ENCODE results near the gene DNAL1.
A peak's percentile ranks its signal among the peaks of the same experiment; 100 is the strongest.
"Not testable (repeated sequence)": the region's sequence is repeated elsewhere in the genome, so short reads cannot be mapped to it uniquely, and the experiment has no call there.

Gene DNAL1

DNA sequence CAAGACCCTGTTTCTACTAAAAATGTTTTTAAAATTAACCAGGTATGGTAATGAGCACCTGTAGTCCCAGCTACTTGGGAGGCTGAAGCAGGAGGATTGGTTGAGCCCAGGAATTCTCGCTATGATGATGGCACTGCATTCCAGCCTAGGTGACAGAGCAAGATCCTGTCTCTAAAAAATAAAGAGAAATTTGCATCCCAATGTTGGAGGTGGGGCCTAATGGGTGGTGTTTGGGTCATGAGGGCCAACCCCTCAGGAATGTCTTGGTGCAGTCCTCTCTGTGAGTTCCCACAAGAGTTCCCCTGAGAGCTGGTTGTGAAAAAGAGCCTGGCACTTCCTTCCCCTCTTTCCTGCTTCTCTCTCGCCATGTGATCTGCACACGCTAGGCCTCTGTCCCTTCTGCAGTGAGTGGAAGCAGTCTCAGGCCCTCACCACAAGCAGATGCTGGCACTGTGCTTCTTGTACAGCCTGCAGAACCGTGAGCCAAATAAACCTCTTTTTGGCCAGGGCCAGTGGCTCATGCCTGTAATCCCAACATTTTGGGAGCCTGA, 21.2 kb upstream of the DNAL1 start:
- Histone ChIP-seq H3K4me3 (ENCODE audit: low read length) (no peak overlapping the region), H3K9ac (ENCODE audit: low read length) (no peak overlapping the region), H3K4me1 (ENCODE audit: control insufficient read depth, insufficient read depth, low read length) (no peaks in the 10 kb centered on the region), H3K27ac (ENCODE audit: low read depth, low read length) (no peak overlapping the region), H3K36me3 (ENCODE audit: control insufficient read depth, insufficient read depth, low read length) (no peaks in the 10 kb centered on the region), H3K27me3 (ENCODE audit: control insufficient read depth, insufficient read depth, low read length) (no peaks in the 10 kb centered on the region)

DNA sequence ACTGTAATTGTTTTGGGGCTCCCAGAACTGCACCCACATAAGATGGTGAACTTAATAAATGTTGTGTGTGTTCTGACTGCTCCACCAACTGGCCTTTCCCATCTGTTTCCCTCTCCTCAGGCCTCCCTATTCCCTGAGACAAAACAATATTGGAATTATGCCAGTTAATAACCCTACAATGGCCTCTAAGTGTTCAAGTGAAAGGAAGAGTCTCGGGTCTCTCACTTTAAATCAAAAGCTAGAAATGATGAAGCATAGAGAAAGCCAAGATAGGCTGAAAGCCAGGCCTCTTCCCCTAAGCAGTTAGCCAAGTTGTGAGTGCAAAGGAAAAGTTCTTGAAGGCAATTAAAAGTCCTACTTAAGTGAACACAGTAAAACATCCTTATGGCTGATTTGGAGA, 19.1 kb upstream of the DNAL1 start:
- Histone ChIP-seq H3K27me3 (ENCODE audit: control insufficient read depth, insufficient read depth, low read length) (no peaks in the 10 kb centered on the region), H3K27ac (ENCODE audit: low read depth, low read length) (no peak overlapping the region), H3K9ac (ENCODE audit: low read length) (no peak overlapping the region), H3K36me3 (ENCODE audit: control insufficient read depth, insufficient read depth, low read length) (no peaks in the 10 kb centered on the region), H3K4me1 (ENCODE audit: control insufficient read depth, insufficient read depth, low read length) (no peaks in the 10 kb centered on the region), H3K4me3 (ENCODE audit: low read length) (no peak overlapping the region)

DNA sequence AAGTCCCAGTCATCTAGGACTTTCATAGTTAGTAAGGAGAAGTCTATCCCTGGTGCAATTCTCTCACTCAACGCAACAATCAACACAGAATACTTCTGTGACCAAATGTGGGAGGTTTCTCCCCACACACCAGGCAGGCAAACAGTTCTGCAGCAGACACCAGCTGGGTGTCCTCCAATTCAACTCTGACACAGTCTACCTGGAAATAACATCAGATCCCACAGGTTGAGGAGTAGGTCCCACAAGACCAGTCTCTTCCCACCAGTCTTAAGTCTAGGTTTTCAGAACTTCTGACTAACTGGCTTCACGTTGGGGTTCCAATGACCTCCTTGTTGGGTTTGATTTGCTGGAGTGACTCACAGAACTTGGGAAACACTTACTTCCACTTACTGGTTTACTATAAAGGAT, 17.6 kb upstream of the DNAL1 start:
- Histone ChIP-seq H3K9ac (ENCODE audit: low read length) (no peak overlapping the region), H3K4me3 (ENCODE audit: low read length) (no peak overlapping the region), H3K4me1 (ENCODE audit: control insufficient read depth, insufficient read depth, low read length) (no peaks in the 10 kb centered on the region), H3K36me3 (ENCODE audit: control insufficient read depth, insufficient read depth, low read length) (no peaks in the 10 kb centered on the region), H3K27me3 (ENCODE audit: control insufficient read depth, insufficient read depth, low read length) (no peaks in the 10 kb centered on the region), H3K27ac (ENCODE audit: low read depth, low read length) (no peak overlapping the region)

GRCh38 chr14:73630009-73630780, 14.6 kb upstream of the DNAL1 start:
- H3K4me3 ChIP-seq (ENCODE audit: low read length): no peak overlapping the region
- H3K4me1 ChIP-seq (ENCODE audit: control insufficient read depth, insufficient read depth, low read length): no peaks in the 10 kb centered on the region
- H3K36me3 ChIP-seq (ENCODE audit: control insufficient read depth, insufficient read depth, low read length): no peaks in the 10 kb centered on the region
- no peak overlapping the region for H3K9ac ChIP-seq (ENCODE audit: low read length)
- no peak overlapping the region for H3K27ac ChIP-seq (ENCODE audit: low read depth, low read length)
- H3K27me3 ChIP-seq (ENCODE audit: control insufficient read depth, insufficient read depth, low read length): no peaks in the 10 kb centered on the region

DNA sequence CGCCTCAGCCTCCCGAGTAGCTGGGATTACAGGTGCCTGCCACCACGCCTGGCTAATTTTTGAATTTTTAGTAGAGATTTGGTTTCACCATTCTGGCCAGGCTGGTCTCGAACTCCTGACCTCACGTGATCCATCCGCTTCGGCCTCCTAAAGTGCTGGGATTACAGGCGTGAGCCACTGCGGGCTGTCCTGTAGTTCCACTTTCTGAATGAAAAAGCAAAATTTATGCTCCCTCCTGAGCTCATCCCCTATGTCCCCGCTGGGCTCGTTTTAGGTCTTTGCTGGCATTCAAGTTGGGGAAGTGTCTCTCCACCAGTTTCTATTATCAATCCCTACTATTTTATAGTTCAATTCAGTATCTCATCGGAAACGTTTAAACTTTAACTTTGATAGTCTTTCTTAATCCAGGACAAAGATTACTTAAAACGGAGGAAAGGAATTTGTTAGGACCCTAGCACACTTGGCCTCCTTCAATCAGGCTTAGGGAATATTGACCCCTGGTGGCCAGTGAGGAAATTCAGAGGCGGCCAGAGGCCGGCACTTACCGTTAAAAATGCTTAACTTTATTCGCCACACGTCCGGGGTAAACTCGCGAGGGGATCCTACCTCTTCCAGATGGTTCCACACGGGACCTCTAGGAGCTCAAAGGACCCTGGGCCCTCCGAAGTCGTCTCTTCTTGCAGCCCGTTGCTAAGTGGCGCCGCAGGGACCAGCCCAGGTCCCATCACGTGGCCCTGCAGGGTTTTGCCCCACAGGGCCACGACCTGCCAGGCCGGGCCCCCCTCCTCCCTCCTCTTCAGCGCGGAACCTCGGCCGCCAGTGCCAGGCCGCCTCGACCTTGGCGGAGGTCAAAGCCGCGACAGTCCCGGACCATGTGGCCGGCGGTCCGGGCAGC, 11.4 kb upstream of the DNAL1 start:
- no peaks in the 10 kb centered on the region for H3K27me3 ChIP-seq (ENCODE audit: control insufficient read depth, insufficient read depth, low read length)
- H3K9ac ChIP-seq (ENCODE audit: low read length): no peak overlapping the region
- no peaks in the 10 kb centered on the region for H3K4me1 ChIP-seq (ENCODE audit: control insufficient read depth, insufficient read depth, low read length)
- no peaks in the 10 kb centered on the region for H3K36me3 ChIP-seq (ENCODE audit: control insufficient read depth, insufficient read depth, low read length)
- peak overlapping the region; percentile 82 for H3K4me3 ChIP-seq (ENCODE audit: low read length)
- H3K27ac ChIP-seq (ENCODE audit: low read depth, low read length): no peak overlapping the region

- H3K27ac ChIP-seq (ENCODE audit: low read depth, low read length): no peak overlapping the region
- H3K9ac ChIP-seq (ENCODE audit: low read length): no peak overlapping the region
- H3K36me3 ChIP-seq (ENCODE audit: control insufficient read depth, insufficient read depth, low read length): no peaks in the 10 kb centered on the region
- peak overlapping the region; percentile 82 for H3K4me3 ChIP-seq (ENCODE audit: low read length)
- H3K27me3 ChIP-seq (ENCODE audit: control insufficient read depth, insufficient read depth, low read length): no peaks in the 10 kb centered on the region
- no peaks in the 10 kb centered on the region for H3K4me1 ChIP-seq (ENCODE audit: control insufficient read depth, insufficient read depth, low read length)
Measured at GRCh38 chr14:73634011-73634833, 10.6 kb upstream of the DNAL1 start.

- not testable (repeated sequence) for H3K27me3 ChIP-seq (ENCODE audit: control insufficient read depth, insufficient read depth, low read length); H3K4me3 ChIP-seq (ENCODE audit: low read length); H3K9ac ChIP-seq (ENCODE audit: low read length); H3K4me1 ChIP-seq (ENCODE audit: control insufficient read depth, insufficient read depth, low read length); H3K27ac ChIP-seq (ENCODE audit: low read depth, low read length); H3K36me3 ChIP-seq (ENCODE audit: control insufficient read depth, insufficient read depth, low read length)
Measured at GRCh38 chr14:73636355-73636754, 8.4 kb upstream of the DNAL1 start.

DNA sequence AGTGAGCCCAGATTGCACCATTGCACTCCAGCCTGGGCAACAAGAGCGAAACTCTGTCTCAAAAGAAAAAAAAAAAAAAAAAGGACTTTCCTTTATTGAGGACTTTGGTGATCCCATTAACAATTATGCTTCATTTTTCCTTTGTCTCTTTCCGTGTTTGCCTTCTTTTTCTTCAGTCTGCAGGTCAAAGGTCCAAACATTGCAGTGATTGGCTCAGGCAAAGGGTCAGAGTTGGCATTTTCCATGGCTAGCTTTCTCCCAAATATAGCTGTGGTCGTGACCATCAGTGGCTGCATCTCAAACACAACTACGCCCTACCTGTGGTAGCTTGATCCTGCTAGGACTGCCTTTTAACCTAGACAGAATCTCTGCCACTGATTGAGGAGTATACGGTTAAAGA, 7.0 kb upstream of the DNAL1 start:
- Histone ChIP-seq H3K36me3 (ENCODE audit: control insufficient read depth, insufficient read depth, low read length) (no peaks in the 10 kb centered on the region), H3K27ac (ENCODE audit: low read depth, low read length) (no peak overlapping the region), H3K4me3 (ENCODE audit: low read length) (no peak overlapping the region), H3K4me1 (ENCODE audit: control insufficient read depth, insufficient read depth, low read length) (no peaks in the 10 kb centered on the region), H3K27me3 (ENCODE audit: control insufficient read depth, insufficient read depth, low read length) (no peaks in the 10 kb centered on the region), H3K9ac (ENCODE audit: low read length) (no peak overlapping the region)

- Histone ChIP-seq H3K4me1 (ENCODE audit: control insufficient read depth, insufficient read depth, low read length) (no peaks in the 10 kb centered on the region), H3K27me3 (ENCODE audit: control insufficient read depth, insufficient read depth, low read length) (no peaks in the 10 kb centered on the region), H3K27ac (ENCODE audit: low read depth, low read length) (no peak overlapping the region), H3K9ac (ENCODE audit: low read length) (no peak overlapping the region), H3K4me3 (ENCODE audit: low read length) (no peak overlapping the region), H3K36me3 (ENCODE audit: control insufficient read depth, insufficient read depth, low read length) (no peaks in the 10 kb centered on the region)
Measured at GRCh38 chr14:73640796-73641365, 3.9 kb upstream of the DNAL1 start.

DNA sequence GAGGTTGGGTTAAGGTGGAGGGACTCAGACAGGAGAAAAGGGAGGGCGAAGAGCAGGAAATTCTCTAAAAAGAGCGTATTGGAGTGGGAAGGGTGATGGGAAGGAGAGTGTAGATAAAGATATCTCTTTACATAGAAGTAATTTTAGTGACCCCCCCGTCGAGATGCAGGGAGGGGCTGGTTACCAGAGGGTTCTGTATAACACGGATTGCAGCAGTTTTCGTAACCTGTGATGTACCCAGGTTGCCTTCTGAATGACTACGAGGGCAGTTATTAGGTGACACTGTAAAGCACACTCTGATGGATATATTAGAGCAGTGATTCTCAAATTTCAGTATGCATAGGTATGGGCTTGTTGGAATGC, 443 bp downstream of the DNAL1 start:
- H3K27me3 ChIP-seq (ENCODE audit: control insufficient read depth, insufficient read depth, low read length): no peaks in the 10 kb centered on the region
- H3K27ac ChIP-seq (ENCODE audit: low read depth, low read length): peak overlapping the region; percentile 87
- H3K4me1 ChIP-seq (ENCODE audit: control insufficient read depth, insufficient read depth, low read length): no peaks in the 10 kb centered on the region
- H3K4me3 ChIP-seq (ENCODE audit: low read length): peak overlapping the region; percentile 80
- no peaks in the 10 kb centered on the region for H3K36me3 ChIP-seq (ENCODE audit: control insufficient read depth, insufficient read depth, low read length)
- H3K9ac ChIP-seq (ENCODE audit: low read length): peak overlapping the region; percentile 13

GRCh38 chr14:73651005-73651404, 6.2 kb downstream of the DNAL1 start:
- Histone ChIP-seq H3K27me3 (ENCODE audit: control insufficient read depth, insufficient read depth, low read length) (no peaks in the 10 kb centered on the region), H3K4me3 (ENCODE audit: low read length) (no peak overlapping the region), H3K9ac (ENCODE audit: low read length) (no peak overlapping the region), H3K4me1 (ENCODE audit: control insufficient read depth, insufficient read depth, low read length) (no peaks in the 10 kb centered on the region), H3K27ac (ENCODE audit: low read depth, low read length) (no peak overlapping the region), H3K36me3 (ENCODE audit: control insufficient read depth, insufficient read depth, low read length) (no peaks in the 10 kb centered on the region)

GRCh38 chr14:73655851-73656250, 11.1 kb downstream of the DNAL1 start:
- Histone ChIP-seq H3K27me3 (ENCODE audit: control insufficient read depth, insufficient read depth, low read length) (no peaks in the 10 kb centered on the region), H3K27ac (ENCODE audit: low read depth, low read length) (no peak overlapping the region), H3K4me3 (ENCODE audit: low read length) (no peak overlapping the region), H3K4me1 (ENCODE audit: control insufficient read depth, insufficient read depth, low read length) (no peaks in the 10 kb centered on the region), H3K36me3 (ENCODE audit: control insufficient read depth, insufficient read depth, low read length) (no peaks in the 10 kb centered on the region), H3K9ac (ENCODE audit: low read length) (no peak overlapping the region)
